HepG2 (cell line): ENCODE data around the gene FANCD2. TPM values are rescaled to one million over a fixed set of nuclear protein-coding genes. Genes with fewer than 3 reads are reported as not detected.

Experiments used
- ARNTL ChIP-seq: sonication (generic); formaldehyde crosslinking; IDR thresholded peaks from 2 replicates; pipeline ENCODE4 v1.4.0; 2020; ENCODE audit warnings: mild to moderate bottlenecking, missing genetic modification reagents
- ASH2L ChIP-seq: fragments of 300-600, 200-600 bp; sonication (generic); IDR thresholded peaks from 2 replicates; pipeline ENCODE4 v1.7.0; 2017; ENCODE audit warnings: low read depth, mild to moderate bottlenecking, moderate library complexity, mixed read lengths, low read length; ENCODE audit not compliant: insufficient read length
- CBX1 ChIP-seq: IDR thresholded peaks from one replicate; pipeline ENCODE4 v1.6.1; 2016; ENCODE audit warnings: antibody characterized with exemption, low read depth
- KAT2B ChIP-seq: fragments of 150-350 bp; IDR thresholded peaks from 2 replicates; pipeline ENCODE4 v1.6.1; 2014; ENCODE audit warnings: low read depth, low read length, borderline replicate concordance
- LCORL ChIP-seq, 2 experiments: fragments of 450-650 bp in 1 of 2; sonication (generic) in 1 of 2; formaldehyde crosslinking in 1 of 2; IDR thresholded peaks; 2 replicates each; pipeline versions ENCODE4 v1.5.0 to v1.6.1; 2017 to 2020; ENCODE audit warnings: antibody characterized with exemption in 1 of 2, missing genetic modification reagents in 1 of 2
- PAX8 ChIP-seq: sonication (generic); formaldehyde crosslinking; IDR thresholded peaks from 2 replicates; pipeline ENCODE4 v1.8.0; 2022; ENCODE audit warnings: mild to moderate bottlenecking, missing genetic modification reagents, borderline replicate concordance
- TBX2 ChIP-seq: sonication (generic); formaldehyde crosslinking; IDR thresholded peaks from 2 replicates; pipeline ENCODE4 v1.5.0; 2020; ENCODE audit warnings: missing genetic modification reagents, mild to moderate bottlenecking, borderline replicate concordance
- polyA plus RNA-seq, 8 experiments: library from polyadenylated mRNA; depleted of rRNA in 3 of 8; stranded (reverse) in 7 of 8; unstranded in 1 of 8; fragments of >200 nt; fragmentation: Illumina TruSeq in 4 of 8; extraction: Trizol in 4 of 8; gene quantifications; 2 replicates each; pipeline versions ENCODE4 v1.2.1 to v1.2.3, GENCODE V29; 2011 to 2016; ENCODE audit warnings: low read depth in 4 of 8, missing spikeins in 1 of 8, mixed read lengths in 1 of 8; ENCODE audit not compliant: insufficient read depth in 1 of 8
- total RNA-seq, 5 experiments: library from RNA; depleted of rRNA; stranded (reverse); fragments of >200 nt; fragmentation: Illumina TruSeq; extraction: Trizol; gene quantifications; 2 replicates each; pipeline ENCODE4 v1.2.3, GENCODE V29; 2016; ENCODE audit warnings: low read depth in 1 of 5
- TF ChIP-seq, protein P1 (sequence below): sonication (generic); formaldehyde crosslinking; IDR thresholded peaks from 2 replicates; pipeline ENCODE4 v1.4.0; 2020; ENCODE audit warnings: missing genetic modification reagents, mild to moderate bottlenecking, borderline replicate concordance
- TF ChIP-seq, protein P2 (sequence below): sonication (generic); formaldehyde crosslinking; IDR thresholded peaks from 2 replicates; pipeline ENCODE4 v1.8.0; 2022; ENCODE audit warnings: mild to moderate bottlenecking, missing genetic modification reagents, borderline replicate concordance
- TF ChIP-seq, protein P3 (sequence below): sonication (generic); formaldehyde crosslinking; IDR thresholded peaks from 2 replicates; pipeline ENCODE4 v1.4.0; 2020; ENCODE audit warnings: mild to moderate bottlenecking, missing genetic modification reagents
- TF ChIP-seq, protein P4 (sequence below): IDR thresholded peaks from 2 replicates; pipeline ENCODE4 v1.6.1; 2012; ENCODE audit warnings: inconsistent platforms
- TF ChIP-seq, protein P5 (sequence below): sonication (generic); formaldehyde crosslinking; IDR thresholded peaks from 2 replicates; pipeline ENCODE4 v1.4.0; 2020; ENCODE audit warnings: missing genetic modification reagents, borderline replicate concordance
- TF ChIP-seq, protein P6 (sequence below): sonication (generic); formaldehyde crosslinking; IDR thresholded peaks from 2 replicates; pipeline ENCODE4 v1.4.0; 2020; ENCODE audit warnings: missing genetic modification reagents

FANCD2 gene
- total and polyA plus RNA-seq, 2 of the 13 experiments (the other 11 are each of a cell fraction or from before 2014, with no cell fraction given) = 10.1 to 42.0 TPM

DNA sequence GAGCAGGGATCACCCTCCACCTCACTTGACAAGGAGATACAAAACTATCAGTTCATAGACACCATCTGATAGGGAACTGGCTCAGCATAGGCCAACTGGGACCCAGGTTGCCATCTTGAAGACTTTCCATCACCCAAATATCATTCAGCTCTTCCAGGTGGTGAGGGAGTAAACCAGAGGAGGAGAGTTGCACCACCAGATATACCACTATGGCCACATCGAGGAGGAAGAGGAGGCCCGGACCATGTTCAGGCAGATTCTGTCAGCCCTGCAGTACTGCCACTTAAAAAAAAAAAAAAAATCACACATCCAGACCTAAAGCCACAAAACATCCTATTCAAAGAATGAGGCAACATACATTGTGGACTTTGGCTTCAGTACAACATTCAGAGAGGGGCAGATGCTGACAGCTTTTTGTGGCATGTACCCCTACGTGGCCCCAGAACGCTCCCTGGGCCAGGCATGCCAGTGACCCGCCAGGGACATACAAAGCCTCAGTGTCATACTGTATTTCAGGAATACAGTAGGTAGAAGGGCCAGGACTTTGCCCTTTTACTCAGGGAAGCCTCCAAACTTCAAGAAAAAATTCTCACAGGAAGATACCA is 21.2 kb upstream of the FANCD2 start (continued):
- TF ChIP-seq LCORL (IDR thresholded peaks at IDR 0.05) (0 out of 2 replicates have a peak, but pooled peaks have one; percentile 35), LCORL (CRISPR knock-in tag; IDR thresholded peaks at IDR 0.05) (peak; percentile 90), KAT2B (no peak), CBX1 (no peak), PAX8 (no peak), ARNTL (CRISPR knock-in tag) (peak; percentile 73; the same call in 1 of the 2 replicates), ASH2L (peak; percentile 78), TBX2 (CRISPR knock-in tag) (0 out of 2 replicates have a peak, but pooled peaks have one; percentile 45)
- TF ChIP-seq, protein P1, sequence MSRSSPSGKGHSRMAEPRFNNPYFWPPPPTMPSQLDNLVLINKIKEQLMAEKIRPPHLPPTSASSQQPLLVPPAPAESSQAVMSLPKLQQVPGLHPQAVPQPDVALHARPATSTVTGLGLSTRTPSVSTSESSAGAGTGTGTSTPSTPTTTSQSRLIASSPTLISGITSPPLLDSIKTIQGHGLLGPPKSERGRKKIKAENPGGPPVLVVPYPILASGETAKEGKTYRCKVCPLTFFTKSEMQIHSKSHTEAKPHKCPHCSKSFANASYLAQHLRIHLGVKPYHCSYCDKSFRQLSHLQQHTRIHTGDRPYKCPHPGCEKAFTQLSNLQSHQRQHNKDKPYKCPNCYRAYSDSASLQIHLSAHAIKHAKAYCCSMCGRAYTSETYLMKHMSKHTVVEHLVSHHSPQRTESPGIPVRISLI (CRISPR knock-in tag) = peak; percentile 95
- TF ChIP-seq, protein P2, sequence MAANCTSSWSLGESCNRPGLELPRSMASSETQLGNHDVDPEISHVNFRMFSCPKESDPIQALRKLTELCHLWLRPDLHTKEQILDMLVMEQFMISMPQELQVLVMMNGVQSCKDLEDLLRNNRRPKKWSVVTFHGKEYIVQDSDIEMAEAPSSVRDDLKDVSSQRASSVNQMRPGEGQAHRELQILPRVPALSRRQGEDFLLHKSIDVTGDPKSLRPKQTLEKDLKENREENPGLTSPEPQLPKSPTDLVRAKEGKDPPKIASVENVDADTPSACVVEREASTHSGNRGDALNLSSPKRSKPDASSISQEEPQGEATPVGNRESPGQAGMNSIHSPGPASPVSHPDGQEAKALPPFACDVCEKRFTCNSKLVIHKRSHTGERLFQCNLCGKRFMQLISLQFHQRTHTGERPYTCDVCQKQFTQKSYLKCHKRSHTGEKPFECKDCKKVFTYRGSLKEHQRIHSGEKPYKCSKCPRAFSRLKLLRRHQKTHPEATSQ (CRISPR knock-in tag) = no peak
- TF ChIP-seq, protein P3, sequence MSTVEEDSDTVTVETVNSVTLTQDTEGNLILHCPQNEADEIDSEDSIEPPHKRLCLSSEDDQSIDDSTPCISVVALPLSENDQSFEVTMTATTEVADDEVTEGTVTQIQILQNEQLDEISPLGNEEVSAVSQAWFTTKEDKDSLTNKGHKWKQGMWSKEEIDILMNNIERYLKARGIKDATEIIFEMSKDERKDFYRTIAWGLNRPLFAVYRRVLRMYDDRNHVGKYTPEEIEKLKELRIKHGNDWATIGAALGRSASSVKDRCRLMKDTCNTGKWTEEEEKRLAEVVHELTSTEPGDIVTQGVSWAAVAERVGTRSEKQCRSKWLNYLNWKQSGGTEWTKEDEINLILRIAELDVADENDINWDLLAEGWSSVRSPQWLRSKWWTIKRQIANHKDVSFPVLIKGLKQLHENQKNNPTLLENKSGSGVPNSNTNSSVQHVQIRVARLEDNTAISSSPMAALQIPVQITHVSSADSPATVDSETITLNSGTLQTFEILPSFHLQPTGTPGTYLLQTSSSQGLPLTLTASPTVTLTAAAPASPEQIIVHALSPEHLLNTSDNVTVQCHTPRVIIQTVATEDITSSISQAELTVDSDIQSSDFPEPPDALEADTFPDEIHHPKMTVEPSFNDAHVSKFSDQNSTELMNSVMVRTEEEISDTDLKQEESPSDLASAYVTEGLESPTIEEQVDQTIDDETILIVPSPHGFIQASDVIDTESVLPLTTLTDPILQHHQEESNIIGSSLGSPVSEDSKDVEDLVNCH (CRISPR knock-in tag) = no peak
- TF ChIP-seq, protein P4, sequence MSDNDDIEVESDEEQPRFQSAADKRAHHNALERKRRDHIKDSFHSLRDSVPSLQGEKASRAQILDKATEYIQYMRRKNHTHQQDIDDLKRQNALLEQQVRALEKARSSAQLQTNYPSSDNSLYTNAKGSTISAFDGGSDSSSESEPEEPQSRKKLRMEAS = peak; percentile 67
- TF ChIP-seq, protein P5, sequence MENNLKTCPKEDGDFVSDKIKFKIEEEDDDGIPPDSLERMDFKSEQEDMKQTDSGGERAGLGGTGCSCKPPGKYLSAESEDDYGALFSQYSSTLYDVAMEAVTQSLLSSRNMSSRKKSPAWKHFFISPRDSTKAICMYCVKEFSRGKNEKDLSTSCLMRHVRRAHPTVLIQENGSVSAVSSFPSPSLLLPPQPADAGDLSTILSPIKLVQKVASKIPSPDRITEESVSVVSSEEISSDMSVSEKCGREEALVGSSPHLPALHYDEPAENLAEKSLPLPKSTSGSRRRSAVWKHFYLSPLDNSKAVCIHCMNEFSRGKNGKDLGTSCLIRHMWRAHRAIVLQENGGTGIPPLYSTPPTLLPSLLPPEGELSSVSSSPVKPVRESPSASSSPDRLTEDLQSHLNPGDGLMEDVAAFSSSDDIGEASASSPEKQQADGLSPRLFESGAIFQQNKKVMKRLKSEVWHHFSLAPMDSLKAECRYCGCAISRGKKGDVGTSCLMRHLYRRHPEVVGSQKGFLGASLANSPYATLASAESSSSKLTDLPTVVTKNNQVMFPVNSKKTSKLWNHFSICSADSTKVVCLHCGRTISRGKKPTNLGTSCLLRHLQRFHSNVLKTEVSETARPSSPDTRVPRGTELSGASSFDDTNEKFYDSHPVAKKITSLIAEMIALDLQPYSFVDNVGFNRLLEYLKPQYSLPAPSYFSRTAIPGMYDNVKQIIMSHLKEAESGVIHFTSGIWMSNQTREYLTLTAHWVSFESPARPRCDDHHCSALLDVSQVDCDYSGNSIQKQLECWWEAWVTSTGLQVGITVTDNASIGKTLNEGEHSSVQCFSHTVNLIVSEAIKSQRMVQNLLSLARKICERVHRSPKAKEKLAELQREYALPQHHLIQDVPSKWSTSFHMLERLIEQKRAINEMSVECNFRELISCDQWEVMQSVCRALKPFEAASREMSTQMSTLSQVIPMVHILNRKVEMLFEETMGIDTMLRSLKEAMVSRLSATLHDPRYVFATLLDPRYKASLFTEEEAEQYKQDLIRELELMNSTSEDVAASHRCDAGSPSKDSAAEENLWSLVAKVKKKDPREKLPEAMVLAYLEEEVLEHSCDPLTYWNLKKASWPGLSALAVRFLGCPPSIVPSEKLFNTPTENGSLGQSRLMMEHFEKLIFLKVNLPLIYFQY (CRISPR knock-in tag) = peak; percentile 32; the same call in 1 of the 2 replicates
- TF ChIP-seq, protein P6, sequence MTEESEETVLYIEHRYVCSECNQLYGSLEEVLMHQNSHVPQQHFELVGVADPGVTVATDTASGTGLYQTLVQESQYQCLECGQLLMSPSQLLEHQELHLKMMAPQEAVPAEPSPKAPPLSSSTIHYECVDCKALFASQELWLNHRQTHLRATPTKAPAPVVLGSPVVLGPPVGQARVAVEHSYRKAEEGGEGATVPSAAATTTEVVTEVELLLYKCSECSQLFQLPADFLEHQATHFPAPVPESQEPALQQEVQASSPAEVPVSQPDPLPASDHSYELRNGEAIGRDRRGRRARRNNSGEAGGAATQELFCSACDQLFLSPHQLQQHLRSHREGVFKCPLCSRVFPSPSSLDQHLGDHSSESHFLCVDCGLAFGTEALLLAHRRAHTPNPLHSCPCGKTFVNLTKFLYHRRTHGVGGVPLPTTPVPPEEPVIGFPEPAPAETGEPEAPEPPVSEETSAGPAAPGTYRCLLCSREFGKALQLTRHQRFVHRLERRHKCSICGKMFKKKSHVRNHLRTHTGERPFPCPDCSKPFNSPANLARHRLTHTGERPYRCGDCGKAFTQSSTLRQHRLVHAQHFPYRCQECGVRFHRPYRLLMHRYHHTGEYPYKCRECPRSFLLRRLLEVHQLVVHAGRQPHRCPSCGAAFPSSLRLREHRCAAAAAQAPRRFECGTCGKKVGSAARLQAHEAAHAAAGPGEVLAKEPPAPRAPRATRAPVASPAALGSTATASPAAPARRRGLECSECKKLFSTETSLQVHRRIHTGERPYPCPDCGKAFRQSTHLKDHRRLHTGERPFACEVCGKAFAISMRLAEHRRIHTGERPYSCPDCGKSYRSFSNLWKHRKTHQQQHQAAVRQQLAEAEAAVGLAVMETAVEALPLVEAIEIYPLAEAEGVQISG (CRISPR knock-in tag) = peak; percentile 21; the same call in 1 of the 2 replicates
